Retinal pigment epithelial cell (primary cell): ENCODE results near the gene CAPN11.
"Not testable (repeated sequence)": the region's sequence is repeated elsewhere in the genome, so short reads cannot be mapped to it uniquely, and the experiment has no call there.

Source experiments
- DNase-seq: peaks from one replicate; pipeline ENCODE4 v3.0.0-alpha.2; 2010; ENCODE audit warnings: low read depth
- H3K4me3 ChIP-seq: 2 replicates; pipeline ENCODE4 v1.5.1; 2011; ENCODE audit warnings: mild to moderate bottlenecking, low read length, control low read depth, moderate library complexity
- TF ChIP-seq, protein P1 (sequence below): conservative IDR thresholded peaks from 2 replicates; pipeline ENCODE4 v1.5.1; 2011; ENCODE audit warnings: low read depth, low read length, control low read depth, inconsistent platforms

CAPN11 gene

DNA sequence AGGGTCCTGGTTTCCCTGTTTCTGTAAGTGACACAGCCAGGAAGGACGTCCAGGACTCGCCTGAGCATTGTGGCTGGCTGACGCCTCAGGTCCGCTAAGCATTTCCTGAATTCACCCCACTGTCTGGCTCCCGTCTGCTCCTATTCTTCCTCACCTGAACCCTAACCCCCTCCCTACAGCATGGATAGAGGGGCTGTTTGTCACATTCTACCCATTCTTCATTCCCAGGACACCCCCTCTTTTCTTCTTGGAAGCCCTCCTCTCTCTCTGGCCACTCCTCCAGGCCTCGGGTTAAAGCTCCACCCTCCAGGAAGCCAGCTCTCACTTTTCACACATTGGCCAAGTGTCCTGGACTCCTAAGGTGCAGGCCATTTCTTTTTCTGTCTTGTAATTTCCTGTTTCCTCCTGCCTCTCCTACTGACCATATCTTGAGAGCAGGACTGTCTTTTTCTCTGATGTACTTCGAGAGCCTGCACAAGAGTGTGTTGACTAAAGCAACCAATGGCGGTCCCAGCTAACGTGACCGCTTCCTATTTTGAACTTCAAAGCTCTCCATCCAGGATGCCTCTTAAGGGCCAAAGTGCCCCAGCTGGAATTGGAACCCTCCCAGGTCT, 33.9 kb downstream of the CAPN11 start:
- no peak overlapping the region for H3K4me3 ChIP-seq
- DNase-seq, result no peak
- TF ChIP-seq, protein P1, sequence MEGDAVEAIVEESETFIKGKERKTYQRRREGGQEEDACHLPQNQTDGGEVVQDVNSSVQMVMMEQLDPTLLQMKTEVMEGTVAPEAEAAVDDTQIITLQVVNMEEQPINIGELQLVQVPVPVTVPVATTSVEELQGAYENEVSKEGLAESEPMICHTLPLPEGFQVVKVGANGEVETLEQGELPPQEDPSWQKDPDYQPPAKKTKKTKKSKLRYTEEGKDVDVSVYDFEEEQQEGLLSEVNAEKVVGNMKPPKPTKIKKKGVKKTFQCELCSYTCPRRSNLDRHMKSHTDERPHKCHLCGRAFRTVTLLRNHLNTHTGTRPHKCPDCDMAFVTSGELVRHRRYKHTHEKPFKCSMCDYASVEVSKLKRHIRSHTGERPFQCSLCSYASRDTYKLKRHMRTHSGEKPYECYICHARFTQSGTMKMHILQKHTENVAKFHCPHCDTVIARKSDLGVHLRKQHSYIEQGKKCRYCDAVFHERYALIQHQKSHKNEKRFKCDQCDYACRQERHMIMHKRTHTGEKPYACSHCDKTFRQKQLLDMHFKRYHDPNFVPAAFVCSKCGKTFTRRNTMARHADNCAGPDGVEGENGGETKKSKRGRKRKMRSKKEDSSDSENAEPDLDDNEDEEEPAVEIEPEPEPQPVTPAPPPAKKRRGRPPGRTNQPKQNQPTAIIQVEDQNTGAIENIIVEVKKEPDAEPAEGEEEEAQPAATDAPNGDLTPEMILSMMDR, result no peak

DNA sequence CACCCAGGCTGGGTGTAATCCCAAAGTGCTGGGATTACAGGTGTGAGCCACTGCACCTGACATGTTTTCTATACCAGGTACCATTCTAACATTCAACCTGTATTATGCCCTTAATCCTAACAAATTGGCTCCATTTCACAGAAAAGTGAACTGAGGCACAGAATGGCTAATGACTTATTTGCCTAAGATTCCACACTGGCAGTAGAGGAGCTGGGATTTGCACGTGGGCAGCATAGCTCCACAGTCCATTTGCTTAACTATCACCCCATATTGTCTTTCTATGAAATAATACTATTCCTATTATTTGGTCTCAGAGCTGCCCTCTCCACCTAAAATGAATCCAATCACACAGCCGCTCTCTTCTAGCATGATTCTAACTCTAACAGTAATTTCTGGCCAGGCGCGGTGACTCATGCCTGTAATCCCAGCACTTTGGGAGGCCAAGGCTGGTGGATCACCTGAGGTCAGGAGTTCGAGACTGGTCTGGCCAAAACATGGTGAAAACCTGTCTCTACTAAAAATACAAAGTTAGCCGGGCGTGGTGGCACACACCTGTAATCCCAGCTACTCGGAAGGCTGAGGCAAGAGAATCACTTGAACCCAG, 34.8 kb downstream of the CAPN11 start:
- DNase-seq, result no peak
- H3K4me3 ChIP-seq, result no peak overlapping the region
- TF ChIP-seq, protein P1, result no peak

DNA sequence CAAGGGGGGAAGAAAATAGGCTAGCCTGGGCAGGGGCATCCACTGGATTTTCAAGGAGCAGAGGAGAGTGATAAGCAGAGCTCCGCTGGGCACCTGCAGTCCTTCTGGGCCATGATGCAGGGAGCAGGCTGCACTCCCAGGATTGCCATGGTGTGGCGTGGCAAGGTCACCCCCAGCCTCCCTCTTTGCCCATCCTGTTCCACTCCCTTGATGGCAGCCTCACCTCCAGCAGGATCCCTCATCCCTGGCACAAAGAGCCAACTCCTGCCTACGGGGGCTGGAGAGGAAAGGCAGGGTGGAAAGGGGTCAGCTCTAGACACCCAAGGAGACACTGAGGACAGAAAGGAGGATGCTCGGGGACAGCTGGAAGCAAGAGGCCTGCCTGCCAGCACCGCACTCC, 35.7 kb downstream of the CAPN11 start:
- no peak for DNase-seq
- H3K4me3 ChIP-seq, result no peak overlapping the region
- TF ChIP-seq, protein P1, result no peak

DNA sequence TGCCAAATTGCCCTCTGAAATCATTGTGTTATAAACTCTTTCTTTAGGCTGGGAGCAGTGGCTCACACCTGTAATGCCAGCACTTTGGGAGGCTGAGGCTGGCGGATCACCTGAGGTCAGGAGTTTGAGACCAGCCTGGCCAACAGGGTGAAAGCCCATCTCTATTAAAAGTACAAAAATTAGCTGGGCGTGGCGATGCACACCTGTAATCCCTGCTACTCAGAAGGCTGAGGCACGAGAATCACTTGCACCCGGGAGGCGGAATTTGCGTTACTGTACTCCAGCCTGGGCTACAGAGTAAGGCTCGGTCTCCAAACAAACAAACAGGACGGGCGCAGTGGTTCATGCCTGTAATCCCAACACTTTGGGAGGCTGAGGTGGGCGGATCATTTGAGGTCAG, 37.7 kb downstream of the CAPN11 start:
- not testable (repeated sequence) for H3K4me3 ChIP-seq, DNase-seq

DNA sequence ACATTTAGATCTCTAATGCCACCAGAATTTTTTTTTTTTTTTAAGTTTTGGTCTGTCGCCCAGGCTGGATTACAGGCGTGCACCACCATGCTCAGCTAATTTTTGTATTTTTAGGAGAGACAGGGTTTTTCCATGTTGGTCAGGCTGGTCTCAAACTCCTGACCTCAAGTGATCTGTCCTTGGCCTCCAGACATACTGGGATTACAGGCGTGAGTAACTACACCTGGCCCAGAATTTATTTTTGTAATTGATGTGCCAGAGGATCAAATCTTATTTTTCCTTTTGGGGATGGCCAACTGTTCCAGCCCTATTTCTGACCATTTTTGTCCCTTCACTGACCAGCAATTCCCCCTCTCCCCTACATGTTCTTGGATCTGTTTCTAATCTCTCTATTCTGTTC, 40.1 kb downstream of the CAPN11 start:
- no peak overlapping the region for H3K4me3 ChIP-seq
- TF ChIP-seq, protein P1, result no peak
- no peak for DNase-seq

DNA sequence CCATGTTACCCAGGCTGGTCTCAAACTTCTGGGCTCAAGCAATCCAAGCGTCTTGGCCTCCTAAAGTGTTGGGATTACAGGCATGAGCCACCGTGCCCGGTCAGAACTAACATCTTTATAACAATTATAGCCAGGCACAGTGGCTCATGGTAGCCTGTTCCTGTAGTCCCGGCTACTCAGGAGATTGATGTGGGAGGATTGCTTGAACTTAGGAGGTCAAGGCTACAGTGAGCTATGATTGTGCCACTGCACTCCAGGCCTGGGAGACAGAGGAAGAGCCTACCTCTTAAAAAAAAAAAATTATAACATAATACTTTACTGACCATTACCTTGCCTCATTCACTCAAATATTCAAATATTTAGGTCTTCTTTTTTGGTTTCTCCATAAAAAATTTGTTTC, 41.3 kb downstream of the CAPN11 start:
- H3K4me3 ChIP-seq, result no peak overlapping the region
- no peak for DNase-seq
- TF ChIP-seq, protein P1, result no peak

DNA sequence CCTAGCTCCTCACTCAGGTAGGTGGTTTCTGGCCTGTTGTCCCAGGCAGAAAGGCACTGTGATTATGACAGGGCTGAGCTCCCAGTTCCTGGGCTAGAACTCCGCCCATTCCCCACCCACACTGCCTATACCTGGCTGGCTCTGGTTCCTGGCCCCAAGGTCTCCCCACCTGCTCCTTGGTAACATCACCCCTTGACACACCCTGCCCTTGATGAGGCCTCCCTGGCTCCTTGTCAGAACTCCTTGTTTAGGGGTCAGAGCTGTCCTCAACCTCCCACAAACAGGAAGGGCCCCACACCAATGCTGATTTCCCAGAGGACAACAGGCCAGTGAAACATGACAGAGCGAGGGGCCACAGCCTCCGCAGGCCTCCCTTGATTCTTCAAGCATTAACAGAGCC, 42.6 kb downstream of the CAPN11 start:
- TF ChIP-seq, protein P1, result no peak
- no peak overlapping the region for H3K4me3 ChIP-seq

More for the DNA sequence above, 42.6 kb downstream of the CAPN11 start:
- DNase-seq, result no peak
